Measurements from ENCODE around the gene TMEM165.

Gene TMEM165

GRCh38 chr4:55469979-55470378 is 74.2 kb downstream of the TMEM165 start:
- H3K27ac Mint-ChIP-seq, result no peak overlapping the region

More at GRCh38 chr4:55469979-55470378, 74.2 kb downstream of the TMEM165 start:
- peaks cover 61% of the 10 kb centered on the region for H3K36me3 Mint-ChIP-seq (ENCODE audit: low read depth)
- intact Hi-C loops (cut with micrococcal nuclease), result no loop called here
- H3K27me3 Mint-ChIP-seq, result no peaks in the 10 kb centered on the region
- no peaks in the 10 kb centered on the region for H3K4me1 Mint-ChIP-seq (ENCODE audit: low read depth)
- H3K4me3 Mint-ChIP-seq, result no peak overlapping the region
- H3K9me3 Mint-ChIP-seq, result peaks cover 25% of the 10 kb centered on the region

All from dendritic cell treated with granulocyte-macrophage colony-stimulating factor and Interleukin-4, amounts not matched to agents 40 ng/mL and 50 ng/mL, for 4 days (primary cell).